GM19452 (cell line): ENCODE data around the gene ZBTB48.

Experiments
- ATAC-seq: cut with Tn5 transposase; IDR thresholded peaks from one replicate; pipeline ENCODE4 v1.9.1; 2021; ENCODE audit not compliant: unreplicated experiment

The ZBTB48 gene

DNA sequence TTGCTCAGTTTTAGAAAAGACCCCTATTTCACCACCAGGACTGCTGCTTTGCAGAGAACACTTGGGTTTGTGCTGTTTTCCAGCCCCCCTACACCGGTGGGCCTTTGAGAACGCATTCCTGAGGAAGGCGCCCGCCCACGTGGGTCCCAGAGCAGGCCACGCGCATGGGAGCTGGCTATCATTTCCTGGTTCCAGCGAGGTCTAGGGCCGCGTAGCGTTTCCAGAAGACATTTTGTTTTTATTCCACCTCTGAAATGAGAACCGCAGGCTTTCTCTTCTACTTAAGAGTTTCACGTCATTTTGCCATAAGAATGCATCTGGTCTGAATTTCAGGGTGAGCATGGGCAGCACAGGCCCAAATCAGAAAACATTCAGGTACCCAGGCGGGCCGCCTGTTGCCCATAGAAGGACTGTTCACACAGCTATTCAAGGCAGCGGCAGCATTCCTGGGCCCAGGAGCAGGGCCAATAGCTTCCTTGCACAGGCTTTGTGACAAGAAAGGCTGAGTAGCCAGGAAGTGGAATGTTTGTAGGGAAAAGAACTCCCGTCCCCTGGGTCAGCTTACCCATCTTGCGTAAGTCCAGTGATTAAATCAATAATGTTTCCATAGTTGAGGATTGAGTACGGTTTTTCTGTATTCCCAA is 24.2 kb downstream of the ZBTB48 start:
- ATAC-seq: no peak

DNA sequence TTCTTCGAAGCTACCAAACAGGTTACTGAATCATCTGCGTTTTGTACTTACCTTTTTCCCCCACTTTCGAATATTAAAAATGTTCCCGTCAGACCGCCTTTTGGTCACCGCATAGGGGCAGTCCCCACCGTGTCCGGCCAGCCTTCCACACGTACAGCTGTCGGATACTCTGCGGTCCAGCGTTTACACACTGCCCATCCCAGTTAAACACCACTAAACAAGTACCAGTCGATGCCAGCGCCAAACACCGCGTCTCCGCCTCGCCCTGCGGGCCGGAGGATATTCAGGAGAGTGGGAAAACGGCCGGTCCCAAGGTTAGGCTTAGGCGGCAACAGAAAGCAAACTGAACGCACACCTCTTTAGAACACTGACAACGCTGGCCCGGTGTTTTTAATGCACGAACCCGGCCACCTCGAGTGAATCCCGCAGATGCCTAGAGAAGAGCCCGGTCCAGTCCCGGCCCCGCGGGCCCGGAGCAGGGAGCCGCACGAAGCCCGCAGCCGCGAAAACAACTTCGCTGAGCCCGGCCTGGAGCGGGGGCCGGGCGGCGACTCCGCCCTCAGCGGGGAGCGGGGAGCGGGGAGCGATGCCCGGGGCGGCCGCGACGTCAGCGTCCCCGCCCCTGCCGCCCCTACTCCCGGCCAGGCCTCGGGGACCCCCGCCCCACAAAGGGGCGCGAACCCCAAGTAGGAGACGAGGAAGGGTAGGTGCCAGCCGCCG is 33.0 kb downstream of the ZBTB48 start:
- ATAC-seq: peak; percentile 29

- ATAC-seq: peak; percentile 89
These were observed 33.7 kb downstream of the ZBTB48 start, which contains the start of gene PHF13 for GRCh38 chr1:6613361-6614018. PHF13 (plus strand) TSS chr1:6613731; CDS start chr1:6614067, 336 bp downstream.

- ATAC-seq: no peak
These were observed 34.5 kb downstream of the ZBTB48 start for GRCh38 chr1:6614019-6614928.

DNA sequence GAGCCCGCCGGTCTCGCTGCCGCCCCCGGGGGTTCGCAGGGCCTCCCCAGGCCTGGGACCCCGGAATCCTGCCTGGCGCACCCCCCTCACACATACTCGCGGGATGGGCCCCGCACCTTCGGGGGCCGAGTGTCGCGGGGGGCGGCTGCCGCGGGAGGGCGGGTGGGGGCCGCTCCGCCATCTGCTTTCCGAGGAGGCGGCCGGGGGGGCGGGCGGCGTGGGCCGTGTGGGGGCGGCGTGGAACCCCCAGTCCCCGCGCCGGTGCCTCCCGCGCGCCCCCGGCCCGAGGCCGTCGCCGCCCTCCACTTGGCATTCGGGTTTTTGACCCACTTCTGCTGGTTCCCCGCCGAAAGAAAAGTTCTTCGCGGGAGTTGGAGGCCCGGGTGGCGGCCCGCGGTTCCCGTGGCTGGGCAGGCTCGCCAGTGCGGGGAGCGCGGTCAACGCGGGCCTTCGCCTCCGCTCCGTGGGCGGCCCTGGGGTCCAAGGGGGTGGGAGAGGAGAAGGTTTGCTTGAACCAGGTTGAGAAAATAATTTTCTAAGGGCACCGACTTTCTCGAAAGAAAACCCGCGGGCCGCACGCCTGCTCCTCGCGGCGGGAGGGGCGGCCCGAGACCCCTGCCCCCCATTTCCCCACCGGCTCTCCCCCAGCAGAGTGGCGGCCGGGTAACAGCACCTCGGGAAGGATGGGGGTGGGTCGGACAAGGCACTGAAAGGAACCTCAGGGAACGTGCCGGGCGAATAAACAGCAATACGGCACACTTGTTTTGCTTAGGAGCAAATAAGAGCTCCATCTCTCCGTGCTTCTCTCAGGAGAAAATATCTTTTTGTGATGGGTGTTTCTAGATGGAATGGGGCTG is 35.4 kb downstream of the ZBTB48 start:
- no peak for ATAC-seq

DNA sequence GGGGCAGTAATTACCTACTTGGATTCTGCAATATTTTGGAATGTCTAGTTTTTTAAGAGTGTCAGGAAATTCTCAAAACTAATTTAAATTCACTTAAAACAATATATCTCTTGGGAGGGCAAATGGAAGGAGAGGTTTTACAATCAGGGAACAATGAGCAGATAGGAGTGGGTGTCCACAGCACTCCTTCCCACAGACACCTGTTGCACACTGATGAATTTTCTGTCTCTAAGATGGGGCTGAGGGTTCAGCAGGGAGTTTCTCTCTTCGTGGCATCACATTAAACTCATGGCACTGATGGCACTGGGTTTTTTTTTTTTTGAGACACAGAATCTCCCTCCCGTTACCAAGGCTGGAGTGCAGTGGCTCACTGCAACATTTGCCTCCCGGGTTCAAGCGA is 39.3 kb downstream of the ZBTB48 start:
- no peak for ATAC-seq

DNA sequence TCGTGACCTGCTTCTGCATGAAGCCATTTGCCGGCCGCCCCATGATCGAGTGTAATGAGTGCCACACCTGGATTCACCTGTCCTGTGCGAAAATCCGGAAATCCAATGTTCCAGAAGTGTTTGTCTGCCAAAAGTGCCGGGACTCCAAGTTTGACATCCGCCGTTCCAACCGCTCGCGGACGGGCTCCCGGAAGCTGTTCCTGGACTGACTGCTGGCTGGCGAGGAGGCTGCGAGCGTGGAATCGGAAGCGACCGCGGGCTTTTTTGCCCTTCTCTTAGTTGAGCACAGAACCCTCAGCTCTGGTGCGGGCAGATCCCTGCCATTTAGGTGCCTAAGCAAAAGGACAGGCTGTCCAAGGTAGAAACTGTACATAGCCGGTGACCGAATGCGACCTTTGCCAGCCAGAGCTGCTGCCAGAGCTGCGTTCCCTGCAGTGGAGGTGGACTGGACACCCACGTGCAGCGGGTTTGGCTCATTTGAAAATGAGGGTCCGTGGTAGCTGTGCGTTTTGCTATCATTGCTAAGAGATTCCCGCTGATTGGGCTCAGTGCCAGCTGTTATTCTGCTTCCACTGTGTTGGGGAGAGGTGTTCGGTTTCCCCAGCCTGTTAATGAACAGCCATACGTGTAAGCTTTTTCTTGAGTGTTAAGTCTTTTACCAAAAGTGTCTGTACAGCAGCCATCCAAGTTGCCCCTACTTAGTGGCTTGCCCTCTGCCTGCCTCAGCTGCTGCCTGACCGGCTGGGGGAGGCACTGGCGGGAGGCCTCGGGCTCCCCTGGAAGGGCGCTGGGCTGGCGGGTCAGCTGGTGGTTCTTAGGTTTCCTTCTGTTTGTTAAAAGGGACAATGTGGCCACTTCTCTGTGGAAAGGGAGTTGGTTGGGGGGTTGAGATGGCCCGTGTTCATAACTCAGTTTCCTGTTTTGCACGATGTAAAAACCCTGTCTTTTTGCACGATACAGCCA is 41.9 kb downstream of the ZBTB48 start:
- no peak for ATAC-seq

DNA sequence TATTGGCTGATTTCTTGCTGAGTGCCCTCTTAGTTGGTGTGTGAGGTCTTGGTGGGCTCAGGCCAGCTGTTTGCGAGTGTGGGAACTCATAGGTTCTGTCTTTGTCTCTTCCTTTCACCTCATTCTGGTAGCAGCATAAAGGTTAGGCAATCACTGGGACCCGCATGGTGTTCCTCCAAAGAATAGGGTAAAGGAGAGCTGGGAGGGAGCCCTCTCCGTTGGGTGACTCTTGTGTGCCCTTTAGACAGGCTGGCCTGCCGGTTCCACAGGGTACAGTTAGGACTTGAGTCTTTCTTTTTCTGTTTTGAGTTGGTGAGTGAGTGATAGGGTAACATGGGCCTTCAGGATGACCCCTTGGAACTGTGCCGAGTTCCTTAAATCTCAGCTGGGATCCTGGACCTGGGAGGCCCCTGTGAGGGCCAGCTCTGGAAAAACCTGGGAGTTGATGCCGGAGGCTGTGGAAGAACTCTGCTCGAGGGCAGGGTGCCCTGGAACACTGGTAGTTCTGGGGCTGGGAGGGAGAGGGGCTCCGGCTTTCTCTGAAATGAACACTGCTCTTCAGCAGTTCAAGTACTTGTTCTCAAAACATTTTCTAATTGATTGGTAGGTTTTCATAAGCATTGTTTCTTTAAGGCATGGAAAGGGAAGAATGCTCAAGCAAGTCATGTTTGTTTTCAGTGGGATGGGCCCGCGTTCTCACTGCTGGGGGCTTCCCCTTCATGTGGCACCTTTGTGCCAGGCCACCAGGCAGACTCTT is 42.8 kb downstream of the ZBTB48 start:
- no peak for ATAC-seq

- ATAC-seq: no peak
These were observed 43.6 kb downstream of the ZBTB48 start for GRCh38 chr1:6623269-6623965.

GRCh38 chr1:6624710-6625583 is 45.2 kb downstream of the ZBTB48 start, which contains the start of gene THAP3:
THAP3 (plus strand) TSS chr1:6624868; CDS start chr1:6625219, 351 bp downstream.
- peak; percentile 78 for ATAC-seq

DNA sequence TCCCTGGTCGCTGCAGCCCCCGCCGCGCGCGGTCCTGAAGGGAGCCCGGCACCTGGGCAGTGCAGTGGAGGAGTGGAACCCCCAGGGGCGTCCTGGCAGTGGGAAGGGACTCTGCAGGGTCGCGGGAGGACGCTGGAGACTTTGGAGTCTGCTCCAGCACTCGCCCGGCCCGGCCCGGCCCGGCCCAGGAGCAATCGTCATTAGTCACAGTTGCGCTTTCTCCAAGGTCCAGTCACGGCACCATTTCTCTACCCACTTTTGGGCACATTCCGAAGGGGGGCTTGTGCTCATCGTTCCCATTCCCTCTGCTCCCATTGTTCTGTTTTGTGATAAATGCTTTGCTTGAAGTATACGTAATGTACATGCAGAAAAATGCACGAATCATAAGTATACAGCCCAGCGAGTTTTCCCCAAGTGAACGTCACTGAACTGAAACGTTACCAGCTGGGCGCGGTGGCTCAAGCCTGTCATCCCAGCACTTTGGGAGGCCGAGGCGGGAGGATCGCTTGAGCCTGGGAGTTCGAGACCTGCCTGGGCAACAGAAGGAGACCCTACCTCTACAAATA is 45.9 kb downstream of the ZBTB48 start:
- peak; percentile 38 for ATAC-seq

DNA sequence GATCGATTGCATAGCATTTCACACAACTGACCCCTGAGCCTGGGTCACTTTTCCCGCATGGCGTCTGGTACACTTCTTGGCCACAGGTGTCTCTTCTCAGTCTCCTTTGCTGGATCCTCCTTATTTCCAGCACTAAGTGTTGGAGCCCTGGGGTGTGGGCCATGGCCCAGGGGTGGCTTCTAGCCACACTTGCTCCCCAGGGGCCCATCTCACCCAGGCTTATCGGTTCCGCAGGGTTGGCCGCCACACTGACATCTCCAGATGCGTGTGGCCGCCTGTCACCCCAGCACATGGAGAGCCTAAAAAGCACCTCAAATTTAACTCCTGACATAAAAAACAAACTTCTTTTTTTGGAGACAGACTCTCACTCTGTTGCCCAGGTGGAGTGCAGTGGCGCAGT is 47.2 kb downstream of the ZBTB48 start:
- ATAC-seq: no peak

DNA sequence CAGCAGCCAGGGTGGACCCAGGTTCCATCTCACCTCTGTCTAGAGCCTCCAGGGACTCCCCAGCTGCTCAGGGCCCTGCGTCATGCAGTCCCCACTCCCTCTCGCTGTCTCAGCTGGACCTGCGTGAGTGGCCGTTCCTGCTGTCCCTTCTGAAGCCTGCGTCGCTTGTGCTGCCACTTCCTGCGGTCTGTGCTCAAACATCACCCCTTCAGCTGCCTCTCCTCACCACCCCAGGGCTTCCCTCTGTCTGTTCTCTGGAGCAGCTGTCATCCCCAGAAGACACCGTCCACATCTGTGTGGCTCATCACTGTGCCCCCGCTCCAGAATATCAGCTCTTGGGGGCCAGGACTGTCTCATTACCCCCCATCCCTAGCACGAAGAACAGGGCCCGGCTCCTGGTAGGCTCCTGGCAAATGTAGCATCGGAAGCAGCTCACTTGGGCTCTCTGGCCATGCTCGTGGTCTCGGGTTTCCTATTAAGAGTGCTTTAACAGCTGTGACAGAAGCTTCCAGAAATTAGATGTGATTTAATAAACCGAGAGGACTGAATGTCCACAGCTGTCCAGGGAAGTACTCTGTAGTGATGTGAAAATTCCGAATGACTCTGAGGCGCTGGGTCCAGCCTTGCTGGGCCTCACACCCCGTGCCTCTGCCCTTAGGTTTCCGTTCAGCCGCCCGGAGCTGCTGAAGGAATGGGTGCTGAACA is 48.2 kb downstream of the ZBTB48 start:
- no peak for ATAC-seq

GRCh38 chr1:6628971-6629479 is 49.2 kb downstream of the ZBTB48 start:
- no peak for ATAC-seq

GRCh38 chr1:6630027-6630426 is 50.2 kb downstream of the ZBTB48 start:
- ATAC-seq: no peak
